ENCODE data around the gene ERVK3-1. TPM values are rescaled to one million over a fixed set of nuclear protein-coding genes. Genes with fewer than 3 reads are reported as not detected.

ERVK3-1 gene
- polyA plus RNA-seq, 1 of the 3 experiments (the other 2 are of a cell fraction) = 69.4 TPM

GRCh38 chr19:58262922-58263296, 42.3 kb upstream of the ERVK3-1 start (continued):
- TF ChIP-seq ZBTB33 (IDR thresholded peaks at IDR 0.05; ENCODE audit: borderline replicate concordance, low read depth) (no peak), TCF12 (IDR thresholded peaks at IDR 0.05) (no peak), RXRA (IDR thresholded peaks at IDR 0.05; ENCODE audit: borderline replicate concordance, low read depth) (no peak), IRF3 (IDR thresholded peaks at IDR 0.05; ENCODE audit: low read depth, low read length) (no peak), EP300 (IDR thresholded peaks at IDR 0.05; ENCODE audit: borderline replicate concordance in 1 of 2, low read depth in 1 of 2, low read length in 1 of 2) (no peak), RCOR1 (IDR thresholded peaks at IDR 0.05; ENCODE audit: low read length) (no peak), GATA2 (CRISPR knock-in tag; IDR thresholded peaks at IDR 0.05) (no peak), CHD2 (IDR thresholded peaks at IDR 0.05; ENCODE audit: low read length, partially characterized antibody) (no peak), USF2 (IDR thresholded peaks at IDR 0.05; ENCODE audit: borderline replicate concordance, low read depth, low read length) (no peak), RFX5 (IDR thresholded peaks at IDR 0.05; ENCODE audit: low read length) (no peak)

DNA sequence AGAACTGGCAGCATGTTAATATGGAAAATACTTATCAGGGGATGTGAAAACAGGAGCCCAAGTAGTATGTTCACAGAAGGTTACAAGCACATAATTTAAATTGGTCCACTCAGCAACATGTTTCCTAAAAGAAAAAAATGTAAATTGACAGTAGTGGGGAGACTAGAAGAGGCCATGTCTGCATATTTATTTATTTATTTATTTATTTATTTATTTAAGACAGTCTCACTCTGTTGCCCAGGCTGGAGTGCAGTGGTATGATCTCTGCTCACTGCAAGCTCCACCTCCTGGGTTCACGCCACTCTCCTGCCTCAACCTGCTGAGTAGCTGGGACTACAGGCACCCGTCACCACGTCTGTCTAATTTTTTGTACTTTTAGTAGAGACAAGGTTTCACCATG, 40.1 kb upstream of the ERVK3-1 start:
- ChIA-PET POLR2A (interaction anchor here (1.1 kb wide), 1 partner anchor 62 kb away, joined by 3 read pairs; no protein-coding TSS in a partner anchor), CTCF (no interaction called here)

More for the DNA sequence above, 40.1 kb upstream of the ERVK3-1 start:
- Histone ChIP-seq H3K4me1 (ENCODE audit: control insufficient read depth in 1 of 2, insufficient read depth in 2 of 2, low read depth in 1 of 2, low read length in 1 of 2) (no peaks in the 10 kb centered on the region), H3K9ac (no peak overlapping the region), H3K27me3 (ENCODE audit: insufficient read depth) (no peaks in the 10 kb centered on the region), H3K9me3 (peaks cover 35% of the 10 kb centered on the region), H2AFZ (ENCODE audit: low read depth) (no peak overlapping the region), H3K4me2 (no peak overlapping the region), H3F3A (replicated peaks; ENCODE audit: insufficient read depth) (peaks cover 9% of the 10 kb centered on the region), H3K9me2 (no peaks in the 10 kb centered on the region), H3K79me2 (ENCODE audit: insufficient read depth) (no peaks in the 10 kb centered on the region), H3K36me3 (replicated peaks in 1 of 2; ENCODE audit: control insufficient read depth in 1 of 2, insufficient read depth in 2 of 2, low read length in 1 of 2) (peaks cover 0 to 28% of the 10 kb centered on the region in 2 experiments), H3K4me3 (ENCODE audit: low read depth in 2 of 2, low read length in 1 of 2) (no peak overlapping the region), H4K20me1 (ENCODE audit: insufficient read depth) (no peaks in the 10 kb centered on the region), H3K27ac (ENCODE audit: low read depth in 2 of 2, low read length in 1 of 2) (no peak overlapping the region)
- DNase-seq = no peak
- 93% methylated on average over 3 of the region's 3 CpGs for WGBS (ENCODE audit: low lambda C conversion rate)
- TF ChIP-seq EZH2phosphoT487 (IDR thresholded peaks at IDR 0.05; ENCODE audit: borderline replicate concordance, low read depth) (no peak), ELF1 (IDR thresholded peaks at IDR 0.05) (no peak), NRF1 (IDR thresholded peaks at IDR 0.05; ENCODE audit: low read depth, low read length) (no peak), EP300 (IDR thresholded peaks at IDR 0.05; ENCODE audit: borderline replicate concordance in 1 of 2, low read depth in 1 of 2, low read length in 1 of 2) (no peak), RCOR1 (IDR thresholded peaks at IDR 0.05; ENCODE audit: low read length) (no peak), SMC3 (IDR thresholded peaks at IDR 0.05; ENCODE audit: low read depth, low read length) (no peak), POLR2AphosphoS5 (IDR thresholded peaks at IDR 0.05; ENCODE audit: low read depth, low read length) (no peak), JUND (IDR thresholded peaks at IDR 0.05) (no peak), RFX5 (IDR thresholded peaks at IDR 0.05; ENCODE audit: low read length) (no peak)
